Brain microvascular endothelial cell (primary cell): ENCODE measurements around the gene COASY.

ENCODE experiments used
- DNase-seq: peaks from one replicate; pipeline ENCODE4 v3.0.0-alpha.2; 2020
- H3K27ac ChIP-seq: fragments of 250-450 bp; sonication (Bioruptor Pico); 2 replicates; pipeline ENCODE4 v1.5.1; 2020; ENCODE audit warnings: mild to moderate bottlenecking, moderate library complexity
- H3K27me3 ChIP-seq: fragments of 250-450 bp; sonication (Bioruptor Pico); replicated peaks from 2 replicates; pipeline ENCODE4 v1.5.1; 2020; ENCODE audit warnings: mild to moderate bottlenecking
- H3K36me3 ChIP-seq: fragments of 250-450 bp; sonication (Bioruptor Pico); replicated peaks from 2 replicates; pipeline ENCODE4 v1.5.1; 2020; ENCODE audit warnings: mild to moderate bottlenecking
- H3K4me3 ChIP-seq: 2 replicates; pipeline ENCODE4 v1.5.1; 2011; ENCODE audit warnings: low read depth, mild to moderate bottlenecking, control low read depth, low read length, moderate library complexity
- in situ Hi-C: cut with HindIII; loops from 2 replicates; pipeline ENCODE4 v1.10.0; 2017; ENCODE audit warnings: low sequenced_read_pairs, low pct_ligation_motif_present
- TF ChIP-seq, protein P1 (sequence below): IDR thresholded peaks from 2 replicates; pipeline ENCODE4 v1.5.1; 2011; ENCODE audit warnings: low read depth, mild to moderate bottlenecking, moderate library complexity, low read length, control low read depth, inconsistent platforms; ENCODE audit errors: missing control alignments

Gene COASY

GRCh38 chr17:42590886-42591285 lies 28.9 kb downstream of the COASY start:
- TF ChIP-seq, protein P1, sequence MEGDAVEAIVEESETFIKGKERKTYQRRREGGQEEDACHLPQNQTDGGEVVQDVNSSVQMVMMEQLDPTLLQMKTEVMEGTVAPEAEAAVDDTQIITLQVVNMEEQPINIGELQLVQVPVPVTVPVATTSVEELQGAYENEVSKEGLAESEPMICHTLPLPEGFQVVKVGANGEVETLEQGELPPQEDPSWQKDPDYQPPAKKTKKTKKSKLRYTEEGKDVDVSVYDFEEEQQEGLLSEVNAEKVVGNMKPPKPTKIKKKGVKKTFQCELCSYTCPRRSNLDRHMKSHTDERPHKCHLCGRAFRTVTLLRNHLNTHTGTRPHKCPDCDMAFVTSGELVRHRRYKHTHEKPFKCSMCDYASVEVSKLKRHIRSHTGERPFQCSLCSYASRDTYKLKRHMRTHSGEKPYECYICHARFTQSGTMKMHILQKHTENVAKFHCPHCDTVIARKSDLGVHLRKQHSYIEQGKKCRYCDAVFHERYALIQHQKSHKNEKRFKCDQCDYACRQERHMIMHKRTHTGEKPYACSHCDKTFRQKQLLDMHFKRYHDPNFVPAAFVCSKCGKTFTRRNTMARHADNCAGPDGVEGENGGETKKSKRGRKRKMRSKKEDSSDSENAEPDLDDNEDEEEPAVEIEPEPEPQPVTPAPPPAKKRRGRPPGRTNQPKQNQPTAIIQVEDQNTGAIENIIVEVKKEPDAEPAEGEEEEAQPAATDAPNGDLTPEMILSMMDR, result no peak
- H3K36me3 ChIP-seq, result peaks cover 27% of the 10 kb centered on the region

GRCh38 chr17:42591411-42591810 lies 29.5 kb downstream of the COASY start:
- no peaks in the 10 kb centered on the region for H3K27me3 ChIP-seq
- no peak for DNase-seq
- H3K27ac ChIP-seq, result no peak overlapping the region
- TF ChIP-seq, protein P1, result no peak
- peaks cover 26% of the 10 kb centered on the region for H3K36me3 ChIP-seq
- in situ Hi-C loops, result no loop called here
- no peak overlapping the region for H3K4me3 ChIP-seq

More at GRCh38 chr17:42590886-42591285, 28.9 kb downstream of the COASY start:
- Histone ChIP-seq H3K27me3 (no peaks in the 10 kb centered on the region), H3K27ac (no peak overlapping the region), H3K4me3 (no peak overlapping the region)
- no peak for DNase-seq
- in situ Hi-C loops, result no loop called here

- Histone ChIP-seq H3K36me3 (no peaks in the 10 kb centered on the region), H3K4me3 (no peak overlapping the region), H3K27ac (no peak overlapping the region), H3K27me3 (no peaks in the 10 kb centered on the region)
- in situ Hi-C loops, result no loop called here
- DNase-seq, result no peak
- TF ChIP-seq, protein P1, result no peak
Observed at GRCh38 chr17:42596386-42596785, 34.4 kb downstream of the COASY start.

DNA sequence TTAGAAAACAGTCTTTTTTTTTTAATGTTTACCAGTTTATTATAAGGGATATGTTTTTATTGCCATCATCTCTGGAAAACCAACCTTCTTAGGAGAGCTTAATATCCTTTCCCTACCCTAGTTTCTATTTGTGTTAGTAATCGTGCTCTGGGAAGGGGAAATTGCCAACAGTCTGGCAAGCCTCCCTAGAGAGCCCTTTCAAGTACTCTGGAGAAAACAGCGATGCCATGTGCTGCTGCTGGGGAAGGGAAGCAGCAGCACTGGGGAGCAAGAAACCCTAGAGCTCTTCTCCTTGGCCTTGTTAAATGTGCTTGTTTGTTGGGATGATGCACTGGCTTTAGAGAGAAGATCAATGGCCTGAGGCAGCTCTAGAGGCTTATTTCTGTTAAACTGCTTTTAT lies 37.0 kb downstream of the COASY start:
- Histone ChIP-seq H3K4me3 (no peak overlapping the region), H3K27me3 (no peaks in the 10 kb centered on the region), H3K36me3 (no peaks in the 10 kb centered on the region), H3K27ac (no peak overlapping the region)
- TF ChIP-seq, protein P1, result no peak
- in situ Hi-C loops, result no loop called here
- no peak for DNase-seq

GRCh38 chr17:42603318-42603717 lies 41.4 kb downstream of the COASY start:
- in situ Hi-C loops, result loop anchor here (10.0 kb wide), 1 partner anchor 61 kb away; no protein-coding TSS in a partner anchor
- Histone ChIP-seq H3K27me3 (no peaks in the 10 kb centered on the region), H3K36me3 (no peaks in the 10 kb centered on the region), H3K4me3 (no peak overlapping the region), H3K27ac (no peak overlapping the region)
- no peak for DNase-seq
- TF ChIP-seq, protein P1, result no peak

GRCh38 chr17:42607769-42608168 lies 45.8 kb downstream of the COASY start:
- Histone ChIP-seq H3K4me3 (peak overlapping the region; percentile 98), H3K27ac (no peak overlapping the region), H3K36me3 (peaks cover 8% of the 10 kb centered on the region), H3K27me3 (no peaks in the 10 kb centered on the region)
- DNase-seq, result no peak
- in situ Hi-C loops, result loop anchor here (10.0 kb wide), 1 partner anchor 57 kb away; no protein-coding TSS in a partner anchor
- TF ChIP-seq, protein P1, result no peak
